Muscle layer of duodenum (tissue), 2 donors: ENCODE measurements around the gene PRPS2.

Experiments used
- H3K27ac ChIP-seq: one replicate; pipeline ENCODE4 v1.7.0; 2013; ENCODE audit warnings: mild to moderate bottlenecking, low read length
- H3K27me3 ChIP-seq: one replicate; pipeline ENCODE4 v1.7.0; 2013; ENCODE audit warnings: low read depth, mild to moderate bottlenecking, control low read depth, low read length
- H3K36me3 ChIP-seq, 2 donors: one replicate each; pipeline ENCODE4 v1.7.0; 2013; ENCODE audit warnings: low read length in 2 of 2, control low read depth in 1 of 2, mild to moderate bottlenecking in 1 of 2; ENCODE audit not compliant: insufficient read depth in 2 of 2, control insufficient read depth in 1 of 2
- H3K4me1 ChIP-seq, 2 donors: one replicate each; pipeline ENCODE4 v1.7.0; 2013; ENCODE audit warnings: low read length in 2 of 2, mild to moderate bottlenecking in 2 of 2, control low read depth in 1 of 2, moderate library complexity in 1 of 2; ENCODE audit not compliant: insufficient read depth in 2 of 2, control insufficient read depth in 1 of 2
- H3K4me3 ChIP-seq, 2 donors: one replicate each; pipeline ENCODE4 v1.7.0; 2013; ENCODE audit warnings: low read length in 2 of 2, low read depth in 1 of 2, mild to moderate bottlenecking in 1 of 2
- H3K9me3 ChIP-seq, 2 donors: one replicate each; pipeline ENCODE4 v1.7.0; 2013; ENCODE audit warnings: low read length in 2 of 2, control low read depth in 1 of 2, mild to moderate bottlenecking in 1 of 2; ENCODE audit not compliant: control insufficient read depth in 1 of 2
- donor health status: healthy.

Gene PRPS2

DNA sequence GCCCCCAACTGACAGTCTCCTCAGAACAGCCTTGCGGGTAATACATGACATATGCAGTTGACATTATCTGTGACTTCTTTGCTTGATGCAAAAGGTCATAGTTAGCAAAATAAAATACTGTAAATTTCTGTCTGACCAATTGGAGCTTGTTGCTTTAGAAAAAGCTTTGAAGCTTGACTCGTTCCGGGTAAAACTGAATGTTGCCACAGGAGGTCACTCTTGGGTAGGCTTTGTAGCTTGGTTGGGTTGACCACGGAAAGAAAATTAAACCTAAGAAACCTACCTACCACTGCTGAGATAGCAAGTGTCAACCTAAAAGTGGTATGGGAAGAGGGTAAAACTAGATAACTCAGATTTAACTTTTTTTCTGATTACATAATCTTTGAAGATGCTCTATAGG is 23.2 kb downstream of the PRPS2 start:
- Histone ChIP-seq H3K9me3 (no peaks in the 10 kb centered on the region), H3K36me3 (peaks cover 0 to 4% of the 10 kb centered on the region in 2 donors), H3K4me3 (no peak overlapping the region), H3K27ac (no peak overlapping the region), H3K27me3 (no peaks in the 10 kb centered on the region), H3K4me1 (no peaks in the 10 kb centered on the region)

DNA sequence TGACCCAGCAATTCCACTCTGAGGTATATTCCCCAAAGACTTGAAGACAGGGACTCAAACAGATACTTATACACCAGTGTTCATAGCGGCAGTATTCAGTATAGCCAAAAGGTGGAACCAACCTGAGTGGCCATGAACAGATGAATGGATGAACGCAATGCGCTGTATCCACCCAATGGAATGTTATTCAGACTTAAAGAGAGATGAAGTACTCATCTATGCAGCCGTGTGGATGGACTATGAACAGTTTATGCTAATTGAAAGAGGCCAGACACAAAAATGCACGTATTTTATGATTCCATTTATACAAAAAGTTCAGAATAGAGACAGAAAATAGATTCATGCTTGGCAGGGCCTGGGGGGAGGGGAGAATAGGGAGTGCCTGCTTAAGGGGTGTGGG is 26.3 kb downstream of the PRPS2 start:
- no peak overlapping the region for H3K4me3 ChIP-seq
- H3K27me3 ChIP-seq = no peaks in the 10 kb centered on the region
- H3K27ac ChIP-seq = no peak overlapping the region
- peaks cover 2 to 6% of the 10 kb centered on the region in 2 donors for H3K36me3 ChIP-seq
- no peaks in the 10 kb centered on the region for H3K9me3 ChIP-seq
- H3K4me1 ChIP-seq = no peaks in the 10 kb centered on the region

DNA sequence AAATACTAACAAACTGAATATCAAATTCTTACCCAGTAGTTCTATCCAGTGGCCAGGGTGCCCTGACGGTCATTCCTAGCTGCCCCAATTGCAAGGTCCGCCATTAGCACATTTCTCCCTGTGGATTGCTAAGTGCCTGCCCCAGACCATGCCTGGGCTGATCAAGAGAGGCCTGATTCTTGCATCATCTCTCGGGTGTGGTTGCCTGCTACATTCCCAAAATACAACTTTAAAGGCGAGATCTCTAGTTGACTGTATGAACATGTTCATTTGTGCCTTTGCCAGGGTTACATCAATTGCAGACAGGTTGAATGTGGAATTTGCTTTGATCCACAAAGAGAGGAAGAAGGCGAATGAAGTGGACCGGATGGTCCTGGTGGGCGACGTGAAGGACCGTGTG is 28.0 kb downstream of the PRPS2 start:
- Histone ChIP-seq H3K9me3 (no peaks in the 10 kb centered on the region), H3K27me3 (no peaks in the 10 kb centered on the region), H3K4me1 (no peaks in the 10 kb centered on the region), H3K36me3 (peaks cover 6% of the 10 kb centered on the region in 2 donors), H3K27ac (no peak overlapping the region), H3K4me3 (no peak overlapping the region)

DNA sequence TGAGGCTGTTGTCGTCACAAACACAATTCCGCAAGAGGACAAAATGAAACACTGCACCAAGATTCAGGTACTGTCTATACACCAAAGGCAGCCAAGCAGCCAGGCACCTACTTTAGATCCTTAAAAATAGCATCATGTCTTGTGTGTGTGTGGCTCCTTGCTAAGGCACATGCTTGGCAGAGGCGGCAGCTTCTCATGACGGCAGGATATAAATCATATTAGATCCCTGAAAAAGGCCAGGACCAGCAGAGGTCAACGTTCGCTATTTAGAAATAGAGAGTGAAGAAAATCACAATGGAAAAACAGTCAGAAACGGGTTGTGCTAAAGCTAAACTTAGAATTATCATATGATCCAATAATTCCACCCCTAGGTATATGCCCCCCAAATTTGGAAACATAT is 29.5 kb downstream of the PRPS2 start:
- no peaks in the 10 kb centered on the region for H3K4me1 ChIP-seq
- H3K27ac ChIP-seq = no peak overlapping the region
- no peaks in the 10 kb centered on the region for H3K27me3 ChIP-seq
- peaks cover 6 to 13% of the 10 kb centered on the region in 2 donors for H3K36me3 ChIP-seq
- no peaks in the 10 kb centered on the region for H3K9me3 ChIP-seq
- no peak overlapping the region for H3K4me3 ChIP-seq

DNA sequence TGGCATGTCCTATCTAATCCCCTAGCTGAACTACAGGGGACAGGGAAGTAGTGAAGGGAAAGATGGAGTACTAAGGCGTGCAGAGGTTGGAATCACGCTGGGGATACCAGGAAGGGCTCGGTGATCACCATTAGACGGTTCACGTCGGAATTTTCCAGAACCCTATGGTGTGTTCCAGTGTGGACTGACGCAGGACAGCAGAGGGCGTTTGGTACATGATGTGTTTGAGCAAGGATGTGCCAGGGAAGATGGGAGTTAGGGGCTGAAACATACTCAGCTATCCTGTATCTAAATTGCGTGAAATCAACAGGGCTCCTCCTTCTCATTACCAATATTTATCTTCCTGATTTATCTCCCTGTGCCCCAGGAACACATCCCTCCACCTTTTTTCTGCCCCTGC is 33.7 kb downstream of the PRPS2 start:
- H3K9me3 ChIP-seq = no peaks in the 10 kb centered on the region
- no peak overlapping the region for H3K4me3 ChIP-seq
- no peak overlapping the region for H3K27ac ChIP-seq
- H3K27me3 ChIP-seq = no peaks in the 10 kb centered on the region
- peaks cover 6 to 13% of the 10 kb centered on the region in 2 donors for H3K36me3 ChIP-seq
- no peaks in the 10 kb centered on the region for H3K4me1 ChIP-seq

DNA sequence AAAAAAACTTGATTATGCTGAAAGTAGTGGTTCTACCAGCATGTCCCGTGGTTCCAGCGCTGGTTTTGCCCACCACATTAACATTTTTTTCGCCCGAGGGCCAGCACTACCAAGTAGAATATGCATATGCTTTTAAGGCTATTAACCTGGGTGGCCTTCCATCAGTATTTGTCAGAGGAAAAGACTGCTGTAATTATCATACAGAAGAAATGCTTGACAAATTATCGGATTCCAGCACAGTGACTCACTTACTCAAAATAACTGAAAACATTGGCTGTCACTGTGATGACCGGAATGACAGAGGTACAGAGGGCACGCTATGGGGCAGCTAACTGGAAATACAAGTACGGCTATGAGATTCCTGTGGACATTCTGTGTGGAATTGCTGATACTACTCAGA is 34.6 kb downstream of the PRPS2 start:
- H3K4me3 ChIP-seq = no peak overlapping the region
- no peak overlapping the region for H3K27ac ChIP-seq
- H3K27me3 ChIP-seq = no peaks in the 10 kb centered on the region
- H3K4me1 ChIP-seq = no peaks in the 10 kb centered on the region
- no peaks in the 10 kb centered on the region for H3K9me3 ChIP-seq
- peaks cover 6 to 13% of the 10 kb centered on the region in 2 donors for H3K36me3 ChIP-seq

DNA sequence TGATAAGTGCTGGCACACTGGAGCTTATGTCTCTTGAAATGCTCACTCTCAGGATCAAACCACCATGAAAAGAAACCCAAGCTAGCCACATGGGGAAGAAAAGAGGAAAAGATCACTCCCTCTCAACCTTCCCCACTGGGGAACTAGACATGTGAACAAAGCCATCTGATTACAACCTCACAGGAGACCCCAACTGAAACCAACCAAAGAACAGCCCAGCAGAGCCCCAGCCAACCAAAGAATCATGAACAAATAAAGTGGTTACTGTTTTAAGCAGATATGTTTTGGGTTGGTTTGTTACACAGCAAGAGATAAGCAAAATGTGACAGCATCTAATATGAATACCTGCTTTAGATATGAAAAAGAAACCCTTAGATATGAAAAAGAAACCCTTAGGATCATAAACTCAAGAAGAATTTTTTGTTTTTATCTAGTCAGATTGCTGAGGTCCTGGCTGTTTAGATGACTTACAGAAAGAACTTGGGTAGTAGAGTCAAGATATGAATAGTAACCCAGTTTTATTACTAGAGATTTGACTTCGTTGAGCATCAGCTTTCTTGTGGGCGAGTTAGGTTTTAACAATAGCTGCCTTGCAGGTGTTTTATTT is 52.0 kb downstream of the PRPS2 start:
- Histone ChIP-seq H3K9me3 (no peaks in the 10 kb centered on the region), H3K27ac (no peak overlapping the region), H3K36me3 (no peaks in the 10 kb centered on the region), H3K27me3 (no peaks in the 10 kb centered on the region), H3K4me1 (no peaks in the 10 kb centered on the region), H3K4me3 (peak overlapping the region in 1 of 2 donors; percentile 42)

DNA sequence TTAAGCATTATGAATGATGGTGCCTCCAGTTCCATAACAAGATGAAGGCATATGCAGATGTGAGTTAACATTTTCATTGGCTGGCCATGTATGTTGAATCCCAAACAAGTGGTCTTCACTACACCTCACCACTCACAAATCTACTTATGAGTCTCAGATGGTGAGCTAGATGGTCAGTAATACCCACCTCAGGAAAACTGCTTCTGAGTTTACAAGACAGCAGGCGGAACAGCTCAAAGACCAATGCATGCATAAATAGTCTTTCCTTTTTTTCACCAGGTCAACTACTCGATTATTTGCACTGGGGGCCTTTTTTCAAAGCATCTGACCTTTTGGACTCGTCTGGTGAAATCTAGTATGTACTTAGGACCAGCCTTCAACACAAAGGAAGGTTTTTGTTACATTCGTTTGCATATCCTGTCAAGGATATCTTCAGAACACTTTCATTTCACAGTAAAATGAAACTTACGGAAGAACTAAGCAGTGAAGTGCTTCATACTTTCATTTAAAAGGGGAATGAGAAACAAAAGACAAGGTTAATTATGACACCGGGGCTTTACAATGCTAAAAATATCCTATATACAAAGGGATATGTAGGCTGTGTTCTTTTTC is 52.6 kb downstream of the PRPS2 start:
- H3K27ac ChIP-seq = no peak overlapping the region
- H3K36me3 ChIP-seq = no peaks in the 10 kb centered on the region
- H3K4me3 ChIP-seq = peak overlapping the region in 1 of 2 donors; percentile 42
- H3K9me3 ChIP-seq = no peaks in the 10 kb centered on the region
- H3K27me3 ChIP-seq = no peaks in the 10 kb centered on the region
- H3K4me1 ChIP-seq = no peaks in the 10 kb centered on the region

DNA sequence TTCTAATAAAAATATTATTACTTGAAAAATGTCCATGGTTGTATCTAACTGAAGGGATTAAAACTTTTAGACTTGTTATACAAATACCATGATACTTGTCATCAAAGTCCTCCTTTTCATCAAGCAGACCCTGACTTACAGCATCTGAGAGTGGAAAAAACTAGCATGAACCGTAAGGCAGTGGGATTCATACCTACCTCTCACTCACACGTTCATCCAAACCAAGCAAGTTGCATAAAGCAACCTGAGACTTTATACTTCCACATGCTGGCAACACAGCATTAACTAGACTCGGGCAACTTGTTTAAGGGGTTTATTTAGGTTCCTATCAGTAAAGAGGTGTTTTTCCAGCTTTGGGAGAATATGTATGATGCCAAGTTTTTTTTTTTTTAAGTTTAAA is 53.1 kb downstream of the PRPS2 start:
- Histone ChIP-seq H3K4me3 (no peak overlapping the region), H3K9me3 (no peaks in the 10 kb centered on the region), H3K4me1 (no peaks in the 10 kb centered on the region), H3K36me3 (no peaks in the 10 kb centered on the region), H3K27me3 (no peaks in the 10 kb centered on the region), H3K27ac (no peak overlapping the region)

DNA sequence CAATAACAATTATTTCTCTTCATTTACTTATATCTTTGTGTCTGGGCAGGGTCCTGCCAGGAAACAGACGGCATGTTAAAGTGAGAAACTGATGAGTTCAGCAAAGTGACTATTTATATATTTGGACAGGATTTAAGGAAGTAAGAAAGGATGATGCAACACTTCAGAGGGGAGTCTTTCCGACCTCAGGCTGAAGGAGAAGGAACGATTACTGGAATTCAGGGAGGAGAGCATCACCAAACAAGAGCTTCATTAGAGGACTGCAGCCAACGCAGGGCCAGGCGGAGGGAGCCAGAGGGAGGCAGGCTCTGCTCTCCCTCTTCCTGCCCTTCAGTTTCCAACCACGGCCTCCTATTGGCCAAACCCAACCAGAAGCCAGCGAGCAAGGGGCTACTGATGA is 74.1 kb downstream of the PRPS2 start:
- no peaks in the 10 kb centered on the region for H3K4me1 ChIP-seq
- no peaks in the 10 kb centered on the region for H3K36me3 ChIP-seq
- H3K4me3 ChIP-seq = no peak overlapping the region
- no peaks in the 10 kb centered on the region for H3K9me3 ChIP-seq
- H3K27ac ChIP-seq = no peak overlapping the region
- no peaks in the 10 kb centered on the region for H3K27me3 ChIP-seq

DNA sequence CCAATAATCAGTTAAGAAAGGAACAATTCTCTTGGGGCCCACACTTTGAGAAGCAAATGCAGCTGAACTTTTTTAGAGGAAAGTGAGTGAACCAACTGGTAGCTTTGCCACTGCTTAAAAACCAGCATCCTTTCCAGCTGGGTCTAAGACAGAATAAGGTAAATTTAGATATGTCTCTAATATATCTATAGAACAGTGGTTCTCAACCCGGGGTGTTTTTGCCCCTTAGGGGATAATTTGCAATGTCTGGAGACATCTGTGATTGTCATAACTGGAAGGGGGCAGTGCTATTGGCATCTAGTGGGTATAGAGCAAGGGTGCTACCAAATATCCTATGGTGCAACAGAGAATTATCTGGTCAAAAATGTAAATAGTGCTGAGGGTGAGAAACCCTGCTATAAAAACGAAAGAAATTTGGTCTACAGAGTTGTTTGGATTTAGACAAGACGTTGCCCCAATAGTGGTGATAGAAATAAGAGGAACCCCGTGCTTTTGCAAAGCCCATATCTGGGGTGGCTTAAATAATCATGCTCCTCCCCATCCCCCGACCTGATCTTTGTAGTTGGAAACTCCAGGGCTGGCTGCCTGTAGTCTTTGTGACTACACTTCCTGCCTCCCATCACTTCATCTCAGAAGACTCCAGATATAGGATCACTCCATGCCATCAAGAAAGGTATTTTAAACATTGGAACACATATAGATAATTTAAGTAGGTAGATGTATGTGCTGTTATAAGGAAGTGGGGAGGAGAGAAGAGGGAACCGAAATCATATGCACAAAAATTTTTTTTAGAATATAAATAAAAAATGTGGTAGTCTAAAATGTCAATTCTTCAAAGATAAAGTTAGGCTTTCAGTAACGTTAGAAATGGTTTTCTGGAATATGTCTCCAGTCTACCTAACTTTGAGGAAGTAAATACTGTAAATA is 75.5 kb downstream of the PRPS2 start, which contains the start of gene TLR7:
Gene TLR7, plus strand, starts transcription at position 622 of the 927 bp plus-strand sequence. CDS start 507 bp downstream, outside the sequence.
- Histone ChIP-seq H3K27ac (no peak within 1 kb of the TSS), H3K36me3 (no peaks in the 10 kb centered on the region), H3K4me1 (no peaks in the 10 kb centered on the region), H3K9me3 (no peaks in the 10 kb centered on the region), H3K4me3 (no peak within 1 kb of the TSS), H3K27me3 (no peaks in the 10 kb centered on the region)
